ENCODE measurements around the gene KREMEN1.

DNA sequence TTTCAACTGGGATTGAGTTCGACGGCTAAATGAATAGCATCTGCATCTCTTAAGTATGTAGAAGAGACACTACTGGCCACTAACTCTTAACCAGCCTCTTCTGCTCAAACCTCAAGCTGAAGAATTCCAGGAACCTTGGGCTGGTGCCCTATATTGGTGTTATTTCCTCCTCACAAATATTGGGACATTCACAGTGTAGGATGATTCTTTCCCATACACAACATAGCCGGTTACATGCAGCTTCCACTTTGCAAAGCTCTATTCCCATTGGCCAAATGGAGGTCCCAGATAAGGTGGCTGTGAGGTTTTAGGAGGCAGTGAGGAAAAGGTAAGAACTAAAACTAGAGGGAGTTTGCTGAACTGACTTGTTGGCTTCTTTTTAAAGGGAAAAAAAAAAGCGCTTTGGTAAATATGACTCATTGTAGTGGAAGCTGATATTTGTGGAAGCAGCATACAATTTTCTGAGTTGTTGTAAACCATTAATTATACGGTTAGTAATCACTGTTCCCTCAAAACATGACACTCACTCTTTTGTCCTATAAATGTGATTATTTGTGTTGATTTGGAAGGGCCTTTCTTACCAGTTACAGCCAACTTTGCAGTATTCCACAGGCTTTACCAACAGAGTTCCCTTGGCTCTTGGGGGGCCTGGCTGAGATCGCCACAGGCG, 28.8 kb upstream of the KREMEN1 start:
- TF ChIP-seq, protein P1, sequence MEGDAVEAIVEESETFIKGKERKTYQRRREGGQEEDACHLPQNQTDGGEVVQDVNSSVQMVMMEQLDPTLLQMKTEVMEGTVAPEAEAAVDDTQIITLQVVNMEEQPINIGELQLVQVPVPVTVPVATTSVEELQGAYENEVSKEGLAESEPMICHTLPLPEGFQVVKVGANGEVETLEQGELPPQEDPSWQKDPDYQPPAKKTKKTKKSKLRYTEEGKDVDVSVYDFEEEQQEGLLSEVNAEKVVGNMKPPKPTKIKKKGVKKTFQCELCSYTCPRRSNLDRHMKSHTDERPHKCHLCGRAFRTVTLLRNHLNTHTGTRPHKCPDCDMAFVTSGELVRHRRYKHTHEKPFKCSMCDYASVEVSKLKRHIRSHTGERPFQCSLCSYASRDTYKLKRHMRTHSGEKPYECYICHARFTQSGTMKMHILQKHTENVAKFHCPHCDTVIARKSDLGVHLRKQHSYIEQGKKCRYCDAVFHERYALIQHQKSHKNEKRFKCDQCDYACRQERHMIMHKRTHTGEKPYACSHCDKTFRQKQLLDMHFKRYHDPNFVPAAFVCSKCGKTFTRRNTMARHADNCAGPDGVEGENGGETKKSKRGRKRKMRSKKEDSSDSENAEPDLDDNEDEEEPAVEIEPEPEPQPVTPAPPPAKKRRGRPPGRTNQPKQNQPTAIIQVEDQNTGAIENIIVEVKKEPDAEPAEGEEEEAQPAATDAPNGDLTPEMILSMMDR (IDR thresholded peaks at IDR 0.05 in 2 of 3, conservative IDR thresholded peaks at IDR 0.05 in 1 of 3; ENCODE audit: insufficient read depth in 2 of 3, low read depth in 1 of 3, low read length in 3 of 3), result no peak
- TF ChIP-seq EZH2 (IDR thresholded peaks at IDR 0.05; ENCODE audit: borderline replicate concordance, low read depth, low read length), result no peak
- no peak for TF ChIP-seq ETV1 (tag; conservative IDR thresholded peaks at IDR 0.05; ENCODE audit: low read depth)
- no peak for TF ChIP-seq SMC3 (conservative IDR thresholded peaks at IDR 0.05; ENCODE audit: insufficient read depth, low read depth, low read length)
- no peak for TF ChIP-seq NR1H2 (CRISPR knock-in tag; IDR thresholded peaks at IDR 0.05)
- TF ChIP-seq, protein P2, sequence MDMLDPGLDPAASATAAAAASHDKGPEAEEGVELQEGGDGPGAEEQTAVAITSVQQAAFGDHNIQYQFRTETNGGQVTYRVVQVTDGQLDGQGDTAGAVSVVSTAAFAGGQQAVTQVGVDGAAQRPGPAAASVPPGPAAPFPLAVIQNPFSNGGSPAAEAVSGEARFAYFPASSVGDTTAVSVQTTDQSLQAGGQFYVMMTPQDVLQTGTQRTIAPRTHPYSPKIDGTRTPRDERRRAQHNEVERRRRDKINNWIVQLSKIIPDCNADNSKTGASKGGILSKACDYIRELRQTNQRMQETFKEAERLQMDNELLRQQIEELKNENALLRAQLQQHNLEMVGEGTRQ (CRISPR knock-in tag; IDR thresholded peaks at IDR 0.05), result no peak
- TF ChIP-seq ZFPM2 (CRISPR knock-in tag; IDR thresholded peaks at IDR 0.05), result no peak
- TF ChIP-seq, protein P3, sequence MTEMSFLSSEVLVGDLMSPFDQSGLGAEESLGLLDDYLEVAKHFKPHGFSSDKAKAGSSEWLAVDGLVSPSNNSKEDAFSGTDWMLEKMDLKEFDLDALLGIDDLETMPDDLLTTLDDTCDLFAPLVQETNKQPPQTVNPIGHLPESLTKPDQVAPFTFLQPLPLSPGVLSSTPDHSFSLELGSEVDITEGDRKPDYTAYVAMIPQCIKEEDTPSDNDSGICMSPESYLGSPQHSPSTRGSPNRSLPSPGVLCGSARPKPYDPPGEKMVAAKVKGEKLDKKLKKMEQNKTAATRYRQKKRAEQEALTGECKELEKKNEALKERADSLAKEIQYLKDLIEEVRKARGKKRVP (CRISPR knock-in tag; IDR thresholded peaks at IDR 0.05), result no peak
- TF ChIP-seq, protein P4, sequence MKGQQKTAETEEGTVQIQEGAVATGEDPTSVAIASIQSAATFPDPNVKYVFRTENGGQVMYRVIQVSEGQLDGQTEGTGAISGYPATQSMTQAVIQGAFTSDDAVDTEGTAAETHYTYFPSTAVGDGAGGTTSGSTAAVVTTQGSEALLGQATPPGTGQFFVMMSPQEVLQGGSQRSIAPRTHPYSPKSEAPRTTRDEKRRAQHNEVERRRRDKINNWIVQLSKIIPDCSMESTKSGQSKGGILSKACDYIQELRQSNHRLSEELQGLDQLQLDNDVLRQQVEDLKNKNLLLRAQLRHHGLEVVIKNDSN (CRISPR knock-in tag; IDR thresholded peaks at IDR 0.05), result no peak
- no peak for TF ChIP-seq CREB1 (IDR thresholded peaks at IDR 0.05)
- no peak for TF ChIP-seq CREB1 (CRISPR knock-in tag; IDR thresholded peaks at IDR 0.05)
- TF ChIP-seq, protein P5, sequence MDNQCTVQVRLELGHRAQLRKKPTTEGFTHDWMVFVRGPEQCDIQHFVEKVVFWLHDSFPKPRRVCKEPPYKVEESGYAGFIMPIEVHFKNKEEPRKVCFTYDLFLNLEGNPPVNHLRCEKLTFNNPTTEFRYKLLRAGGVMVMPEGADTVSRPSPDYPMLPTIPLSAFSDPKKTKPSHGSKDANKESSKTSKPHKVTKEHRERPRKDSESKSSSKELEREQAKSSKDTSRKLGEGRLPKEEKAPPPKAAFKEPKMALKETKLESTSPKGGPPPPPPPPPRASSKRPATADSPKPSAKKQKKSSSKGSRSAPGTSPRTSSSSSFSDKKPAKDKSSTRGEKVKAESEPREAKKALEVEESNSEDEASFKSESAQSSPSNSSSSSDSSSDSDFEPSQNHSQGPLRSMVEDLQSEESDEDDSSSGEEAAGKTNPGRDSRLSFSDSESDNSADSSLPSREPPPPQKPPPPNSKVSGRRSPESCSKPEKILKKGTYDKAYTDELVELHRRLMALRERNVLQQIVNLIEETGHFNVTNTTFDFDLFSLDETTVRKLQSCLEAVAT (IDR thresholded peaks at IDR 0.05), result no peak
- TF ChIP-seq GABPB1 (CRISPR knock-in tag; IDR thresholded peaks at IDR 0.05), result no peak
- TF ChIP-seq MXI1 (IDR thresholded peaks at IDR 0.05; ENCODE audit: low read depth, low read length), result no peak
